Endothelial cell of umbilical vein (primary cell): ENCODE data around the gene RNF186. TPM values are rescaled to one million over a fixed set of nuclear protein-coding genes. Genes with fewer than 3 reads are reported as not detected.

ENCODE experiments used
- BruUV-seq: library from RNA; stranded (reverse); fragments of 400-500 nt; replicated peaks from 2 replicates; lab custom pipeline; 2021; lab: Mats Ljungman, UMichigan
- CTCF ChIA-PET: fragments of 300-600, 350-600 bp; sonication (Branson Sonifier 250); formaldehyde crosslinking; loops from one replicate; lab custom pipeline; 2021; ENCODE audit warnings: antibody characterized with exemption, inconsistent platforms; lab: Charles Lee
- POLR2A ChIA-PET: fragments of 300-600, 350-600 bp; sonication (Branson Sonifier 250); formaldehyde crosslinking; loops from one replicate; lab custom pipeline; 2021; ENCODE audit warnings: antibody characterized with exemption, inconsistent platforms; lab: Charles Lee
- DNase-seq: peaks from one replicate; pipeline ENCODE4 v3.0.0-alpha.2; 2011; ENCODE audit warnings: low read depth, low spot score
- FAIRE-seq: peaks from 2 replicates; lab custom pipeline; 2011; peaks lifted over from hg19 to GRCh38; lab: Jason Lieb, UNC
- H2AFZ ChIP-seq: 2 replicates; pipeline ENCODE4 v1.6.0; 2012; ENCODE audit warnings: low read depth, low read length, control low read depth, inconsistent platforms
- H3K27ac ChIP-seq: 2 replicates; pipeline ENCODE4 v1.5.1; 2011; ENCODE audit warnings: low read depth, mild to moderate bottlenecking, control low read depth, low read length, moderate library complexity; ENCODE audit not compliant: insufficient read depth
- H3K27me3 ChIP-seq, 2 experiments: 2 replicates each; pipeline versions ENCODE4 v1.6.0 to v1.6.1; 2011; ENCODE audit warnings: low read length in 2 of 2, mixed read lengths in 1 of 2; ENCODE audit not compliant: control insufficient read depth in 2 of 2, insufficient read depth in 2 of 2
- H3K36me3 ChIP-seq, 2 experiments: 2 replicates in 1 of 2; 3 replicates in 1 of 2; pipeline ENCODE4 v1.5.1; 2011; ENCODE audit warnings: low read length in 2 of 2, mild to moderate bottlenecking in 1 of 2, moderate library complexity in 1 of 2; ENCODE audit not compliant: control insufficient read depth in 2 of 2, insufficient read depth in 2 of 2; ENCODE audit errors: extremely low read depth in 1 of 2
- H3K4me1 ChIP-seq: 3 replicates; pipeline ENCODE4 v1.5.1; 2011; ENCODE audit warnings: mild to moderate bottlenecking, low read length; ENCODE audit not compliant: control insufficient read depth, insufficient read depth; ENCODE audit errors: extremely low read depth
- H3K4me2 ChIP-seq: 2 replicates; pipeline ENCODE4 v1.6.1; 2011; ENCODE audit warnings: low read length, control low read depth, mixed read lengths; ENCODE audit not compliant: insufficient read depth
- H3K4me3 ChIP-seq, 3 experiments: fragments of 200-600 bp in 1 of 3; sonication (generic), shearing (Covaris generic) in 1 of 3; replicated peaks in 1 of 3; 2 replicates each; pipeline ENCODE4 v1.5.1; 2011 to 2016; ENCODE audit warnings: control low read depth in 3 of 3, low read length in 3 of 3, mild to moderate bottlenecking in 2 of 3, inconsistent platforms in 1 of 3, low read depth in 1 of 3, moderate library complexity in 1 of 3; ENCODE audit not compliant: insufficient read depth in 1 of 3
- H3K79me2 ChIP-seq: 2 replicates; pipeline ENCODE4 v1.6.0; 2012; ENCODE audit warnings: low read length, inconsistent platforms; ENCODE audit not compliant: control insufficient read depth, insufficient read depth
- H3K9ac ChIP-seq: replicated peaks from 2 replicates; pipeline ENCODE3; 2011; ENCODE audit warnings: low read length, control low read depth; ENCODE audit not compliant: insufficient read depth; ENCODE audit errors: extremely low read depth
- H3K9me1 ChIP-seq: replicated peaks from 3 replicates; pipeline ENCODE4 v1.6.0; 2011; ENCODE audit warnings: mild to moderate bottlenecking, low read length; ENCODE audit not compliant: control insufficient read depth, insufficient read depth; ENCODE audit errors: extremely low read depth
- H3K9me3 ChIP-seq: replicated peaks from 2 replicates; pipeline ENCODE4 v1.5.1; 2012; ENCODE audit warnings: low read length, inconsistent platforms; ENCODE audit not compliant: control insufficient read depth, insufficient read depth
- H4K20me1 ChIP-seq: replicated peaks from 2 replicates; pipeline ENCODE3; 2011; ENCODE audit warnings: mild to moderate bottlenecking, low read length; ENCODE audit not compliant: control insufficient read depth, insufficient read depth; ENCODE audit errors: extremely low read depth
- CTCF ChIP-seq, 2 donors: IDR thresholded peaks; 1 replicate in 1 of 2; 2 replicates in 1 of 2; pipeline ENCODE4 v1.5.1; 2011; ENCODE audit warnings: low read length in 2 of 2, mild to moderate bottlenecking in 2 of 2, moderate library complexity in 2 of 2, control low read depth in 1 of 2, inconsistent platforms in 1 of 2, low read depth in 1 of 2; ENCODE audit not compliant: insufficient read depth in 1 of 2; ENCODE audit errors: extremely low read depth in 1 of 2
- EZH2 ChIP-seq: IDR thresholded peaks from 2 replicates; pipeline ENCODE4 v1.6.1; 2012; ENCODE audit warnings: borderline replicate concordance, low read depth, mild to moderate bottlenecking, moderate library complexity, low read length, inconsistent platforms; ENCODE audit not compliant: severe bottlenecking
- FOS ChIP-seq: IDR thresholded peaks from 2 replicates; pipeline ENCODE4 v1.6.1; 2011; ENCODE audit warnings: mild to moderate bottlenecking, low read length, moderate library complexity, borderline replicate concordance; ENCODE audit not compliant: insufficient read depth
- GATA2 ChIP-seq: IDR thresholded peaks from 2 replicates; pipeline ENCODE4 v1.7.0; 2011; ENCODE audit warnings: low read depth, mild to moderate bottlenecking, moderate library complexity, mixed read lengths, low read length; ENCODE audit not compliant: insufficient read length, insufficient read depth
- JUN ChIP-seq: IDR thresholded peaks from 2 replicates; pipeline ENCODE4 v1.6.1; 2011; ENCODE audit warnings: borderline replicate concordance, low read depth; ENCODE audit not compliant: insufficient read length, insufficient read depth
- MAX ChIP-seq: IDR thresholded peaks from 2 replicates; pipeline ENCODE4 v1.6.1; 2011; ENCODE audit not compliant: insufficient read depth, insufficient read length
- MYC ChIP-seq: IDR thresholded peaks from one replicate; pipeline ENCODE4 v1.6.1; 2011; ENCODE audit warnings: mild to moderate bottlenecking, low read depth, low read length
- POLR2A ChIP-seq: IDR thresholded peaks from 2 replicates; pipeline ENCODE4 v1.6.1; 2012; ENCODE audit warnings: low read depth, mild to moderate bottlenecking, control low read depth, low read length
- POLR2AphosphoS5 ChIP-seq: IDR thresholded peaks from 2 replicates; pipeline ENCODE4 v1.6.1; 2012; ENCODE audit warnings: low read depth, mild to moderate bottlenecking, control low read depth, low read length, moderate library complexity; ENCODE audit not compliant: insufficient read depth
- dilution Hi-C: fragments of 300-500 bp; cut with MboI; formaldehyde crosslinking; loops from one replicate; pipeline ENCODE4 v1.15.0; 2019; ENCODE audit warnings: low sequenced_read_pairs; ENCODE audit not compliant: extremely low pct_ligation_motif_present
- intact Hi-C: fragments of 100-400 bp; cut with micrococcal nuclease; formaldehyde crosslinking; loops from one replicate; pipeline ENCODE4 v1.10.0; 2022
- polyA plus RNA-seq, 4 experiments: library from polyadenylated mRNA; depleted of rRNA in 3 of 4; stranded (reverse) in 3 of 4; unstranded in 1 of 4; fragments of >200 nt; gene quantifications; 2 replicates each; pipeline versions ENCODE4 v1.2.1 to v1.2.3, GENCODE V29; 2011 to 2012; ENCODE audit warnings: missing spikeins in 1 of 4
- total RNA-seq: library from RNA; stranded (reverse); gene quantifications from 2 replicates; pipeline ENCODE4 v1.2.3, GENCODE V29; 2021

Gene RNF186
- total and polyA plus RNA-seq, 2 donors (not counting 3 experiments of a cell fraction or from before 2014, with no cell fraction given): not detected

- Histone ChIP-seq H3K4me3 (no peak overlapping the region), H3K4me2 (no peak overlapping the region), H2AFZ (no peak overlapping the region), H3K9ac (no peak overlapping the region), H4K20me1 (no peaks in the 10 kb centered on the region), H3K36me3 (no peaks in the 10 kb centered on the region), H3K9me3 (no peaks in the 10 kb centered on the region), H3K9me1 (no peaks in the 10 kb centered on the region), H3K4me1 (no peaks in the 10 kb centered on the region), H3K27me3 (peaks cover 8 to 9% of the 10 kb centered on the region in 2 experiments), H3K79me2 (no peaks in the 10 kb centered on the region), H3K27ac (no peak overlapping the region)
- no peak for DNase-seq
- intact Hi-C loops (no loop called here), dilution Hi-C loops (no loop called here)
- BruUV-seq: no TSS peak
- no peak for FAIRE-seq
- TF ChIP-seq GATA2 (no peak), MYC (no peak), POLR2A (no peak), CTCF (IDR thresholded peaks at IDR 0.05; ENCODE audit: extremely low read depth in 1 of 2, insufficient read depth in 1 of 2, low read depth in 1 of 2, low read length in 2 of 2) (no peak), MAX (no peak), EZH2 (no peak), FOS (no peak), POLR2AphosphoS5 (no peak), JUN (no peak)
- CTCF ChIA-PET: interaction anchor here (0.6 to 1.2 kb wide), 4 partner anchors 8 to 94 kb away, joined by 3 to 5 read pairs (median 3); partner anchors contain the start of gene OTUD3
- POLR2A ChIA-PET: no interaction called here
Observed at GRCh38 chr1:19861842-19862530, 46.9 kb upstream of the RNF186 start.
